Lung (tissue), 12 donors: Measurements from ENCODE around the gene MEDAG. TPM values are rescaled to one million over a fixed set of nuclear protein-coding genes. Genes with fewer than 3 reads are reported as not detected.
A peak's percentile ranks its signal among the peaks of the same experiment; 100 is the strongest.

Experiments
- ATAC-seq: fragments of 200-7000 bp; cut with Tn5 transposase; one replicate; pipeline ENCODE4 v1.9.1; 2020; ENCODE audit warnings: moderate number of reproducible peaks; ENCODE audit not compliant: insufficient read depth, low FRiP score
- DNase-seq, 3 donors: peaks; one replicate each; pipeline ENCODE4 v3.0.0-alpha.2; 2013 to 2017
- H3K27ac ChIP-seq, 2 donors: one replicate each; pipeline ENCODE4 v1.5.1; 2013; ENCODE audit warnings: mild to moderate bottlenecking in 2 of 2, moderate library complexity in 2 of 2, control low read depth in 1 of 2, inconsistent platforms in 1 of 2, low read depth in 1 of 2, low read length in 1 of 2
- H3K27me3 ChIP-seq, 3 donors: one replicate each; pipeline ENCODE4 v1.5.1; 2013; ENCODE audit warnings: low read length in 2 of 3; ENCODE audit not compliant: control insufficient read depth in 3 of 3, insufficient read depth in 3 of 3
- H3K36me3 ChIP-seq, 4 donors: one replicate each; pipeline ENCODE4 v1.5.1; 2013; ENCODE audit warnings: low read length in 4 of 4, mild to moderate bottlenecking in 1 of 4, moderate library complexity in 1 of 4; ENCODE audit not compliant: control insufficient read depth in 4 of 4, insufficient read depth in 4 of 4
- H3K4me1 ChIP-seq, 5 donors: one replicate each; pipeline ENCODE4 v1.5.1; 2013; ENCODE audit warnings: low read length in 5 of 5, mild to moderate bottlenecking in 2 of 5, moderate library complexity in 1 of 5; ENCODE audit not compliant: control insufficient read depth in 5 of 5, insufficient read depth in 5 of 5
- H3K4me3 ChIP-seq: one replicate; pipeline ENCODE4 v1.5.1; 2013; ENCODE audit warnings: mild to moderate bottlenecking, control low read depth, moderate library complexity
- H3K9ac ChIP-seq, 2 donors: one replicate each; pipeline ENCODE4 v1.5.1; 2013; ENCODE audit warnings: low read length in 2 of 2, control low read depth in 1 of 2; ENCODE audit not compliant: insufficient read depth in 1 of 2
- H3K9me3 ChIP-seq, 4 donors: one replicate each; pipeline ENCODE4 v1.5.1; 2013; ENCODE audit warnings: low read length in 3 of 4, mild to moderate bottlenecking in 1 of 4, moderate library complexity in 1 of 4; ENCODE audit not compliant: control insufficient read depth in 4 of 4, insufficient read depth in 3 of 4
- CTCF ChIP-seq: IDR thresholded peaks from 2 replicates; pipeline ENCODE4 v1.5.1; 2012; ENCODE audit warnings: mild to moderate bottlenecking; ENCODE audit errors: control extremely low read depth, extremely low read depth
- WGBS, 2 donors: extraction: QIAGEN DNeasy Blood & Tissue Kit; methylation state at CpG; one replicate each; pipeline ENCODE4 v1.1.7; 2013; 5-methylcytosine and 5-hydroxymethylcytosine counted together
- polyA plus RNA-seq, 2 donors: library from polyadenylated mRNA; stranded (reverse); fragments of 200-250 nt; gene quantifications; one replicate each; pipeline ENCODE4 v1.2.1, GENCODE V29; 2013
- total RNA-seq, 2 donors: library from RNA; depleted of rRNA in 1 of 2; stranded (reverse); fragments of >200 nt in 1 of 2; gene quantifications; one replicate each; pipeline ENCODE4 v1.2.1, GENCODE V29; 2014 to 2021
- donor health status: control.
- donor health status: control.
- donor health status: Bipolar disorder and iron deficiency.
- donor health status: healthy.
- donor health status: DM: yes; HTN: yes; CAD: no.

The MEDAG gene
- total and polyA plus RNA-seq, 4 donors: 0.97 to 14.4 (median 8.4) TPM

- H3K9ac ChIP-seq: no peak overlapping the region
- 88% methylated on average over 7 of the region's 7 CpGs for WGBS, 2 donors
Observed at GRCh38 chr13:30872276-30872594, 33.8 kb upstream of the MEDAG start.

GRCh38 chr13:30872685-30873461 is 33.2 kb upstream of the MEDAG start:
- Histone ChIP-seq H3K27me3 (no peaks in the 10 kb centered on the region), H3K4me1 (peaks cover 0 to 46% (median 6%) of the 10 kb centered on the region in 5 donors), H3K9ac (no peak overlapping the region), H3K36me3 (no peaks in the 10 kb centered on the region), H3K4me3 (no peak overlapping the region), H3K9me3 (no peaks in the 10 kb centered on the region), H3K27ac (no peak overlapping the region)
- DNase-seq (peak; percentile 69 to 72 (median 70)), ATAC-seq (no peak)
- WGBS, 2 donors: 41 to 50% methylated on average over 6 of the region's 6 CpGs
- TF ChIP-seq CTCF: no peak

More at GRCh38 chr13:30872276-30872594, 33.8 kb upstream of the MEDAG start:
- ATAC-seq (no peak), DNase-seq (no peak)
- H3K4me3 ChIP-seq: no peak overlapping the region
- no peaks in the 10 kb centered on the region for H3K27me3 ChIP-seq
- no peak overlapping the region for H3K27ac ChIP-seq
- peaks cover 0 to 48% (median 6%) of the 10 kb centered on the region in 5 donors for H3K4me1 ChIP-seq
- no peaks in the 10 kb centered on the region for H3K36me3 ChIP-seq
- TF ChIP-seq CTCF: no peak
- no peaks in the 10 kb centered on the region for H3K9me3 ChIP-seq

- peaks cover 0 to 46% (median 6%) of the 10 kb centered on the region in 5 donors for H3K4me1 ChIP-seq
- ATAC-seq: no peak
- no peak for DNase-seq
- H3K27me3 ChIP-seq: no peaks in the 10 kb centered on the region
- H3K9me3 ChIP-seq: no peaks in the 10 kb centered on the region
- no peak overlapping the region for H3K9ac ChIP-seq
- H3K36me3 ChIP-seq: no peaks in the 10 kb centered on the region
- no peak overlapping the region for H3K4me3 ChIP-seq
- H3K27ac ChIP-seq: no peak overlapping the region
- no peak for TF ChIP-seq CTCF
- 64 to 76% methylated on average over 5 of the region's 5 CpGs for WGBS, 2 donors
Observed at GRCh38 chr13:30873499-30873898, 32.6 kb upstream of the MEDAG start.
